Vagina (tissue), 2 donors: ENCODE results near the gene AATK. TPM values are rescaled to one million over a fixed set of nuclear protein-coding genes. Genes with fewer than 3 reads are reported as not detected.
A peak's percentile ranks its signal among the peaks of the same experiment; 100 is the strongest.

ENCODE experiments used
- DNase-seq, 2 donors: peaks; one replicate each; pipeline ENCODE4 v3.0.0-alpha.2; 2017; ENCODE audit errors: extremely low spot score in 2 of 2
- H3K27ac ChIP-seq: fragments of 200-600 bp; sonication (generic); one replicate; pipeline ENCODE4 v1.5.1; 2019
- H3K27me3 ChIP-seq: fragments of 200-600 bp; sonication (generic); one replicate; pipeline ENCODE4 v1.5.1; 2019
- H3K36me3 ChIP-seq, 2 donors: fragments of 200-600 bp; sonication (generic); one replicate each; pipeline ENCODE4 v1.5.1; 2017 to 2019
- H3K4me1 ChIP-seq: fragments of 200-600 bp; sonication (generic); one replicate; pipeline ENCODE4 v1.5.1; 2019
- H3K4me3 ChIP-seq, 2 donors: fragments of 200-600 bp; sonication (generic); 1 replicate in 1 of 2; 2 replicates in 1 of 2; pipeline ENCODE4 v1.5.1; 2016 to 2019
- H3K9me3 ChIP-seq: fragments of 200-600 bp; sonication (generic); one replicate; pipeline ENCODE4 v1.5.1; 2019
- POLR2A ChIP-seq, 2 donors: fragments of 450-650 bp; IDR thresholded peaks; one replicate each; pipeline ENCODE4 v1.6.1; 2017; ENCODE audit warnings: antibody characterized with exemption in 2 of 2, mild to moderate bottlenecking in 2 of 2, moderate library complexity in 2 of 2
- POLR2AphosphoS5 ChIP-seq, 2 donors: sonication (generic); formaldehyde crosslinking; IDR thresholded peaks; one replicate each; pipeline ENCODE4 v1.9.0; 2017; ENCODE audit warnings: antibody characterized with exemption in 2 of 2, mild to moderate bottlenecking in 2 of 2, low read depth in 1 of 2; ENCODE audit not compliant: insufficient read depth in 1 of 2
- intact Hi-C: fragments of 100-400 bp; cut with DNase I; formaldehyde crosslinking; loops from one replicate; pipeline ENCODE4 v1.15.1; 2023
- total RNA-seq: library from RNA; depleted of rRNA; stranded (reverse); fragments of >200 nt; gene quantifications from one replicate; pipeline ENCODE4 v1.2.3, GENCODE V29; 2016
- TF ChIP-seq, protein P1 (sequence below), 3 experiments: fragments of 450-650 bp in 2 of 3; fragments of 200-600 bp in 1 of 3; sonication (generic) in 1 of 3; IDR thresholded peaks; one replicate each; pipeline ENCODE4 v1.5.1; 2017 to 2019; ENCODE audit warnings: antibody characterized with exemption in 3 of 3, mild to moderate bottlenecking in 2 of 3, moderate library complexity in 2 of 3

The AATK gene
- total RNA-seq, 1 donor from 2014 or later: 6.4 TPM

DNA sequence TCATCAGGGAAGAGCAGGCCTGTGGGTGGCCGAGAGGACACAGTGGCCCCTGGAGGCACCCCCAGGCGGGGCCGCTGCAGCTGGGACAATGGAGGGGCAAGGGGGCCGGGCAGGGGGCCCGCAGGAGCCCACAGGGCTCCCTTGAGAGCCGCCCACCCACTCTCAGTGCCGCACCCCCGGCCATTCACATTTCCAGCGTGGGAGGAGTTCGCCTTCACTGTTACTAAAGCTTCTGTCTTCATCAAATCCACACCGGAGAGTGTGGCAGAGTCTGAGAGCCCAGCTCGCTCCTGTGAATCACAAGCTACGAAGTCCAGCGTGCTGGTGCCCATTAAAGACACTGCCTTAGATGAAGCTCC, 21.6 kb downstream of the AATK start:
- H3K4me3 ChIP-seq: no peak overlapping the region
- peaks cover 10% of the 10 kb centered on the region for H3K4me1 ChIP-seq
- TF ChIP-seq POLR2A (IDR thresholded peaks at IDR 0.05) (no peak), POLR2AphosphoS5 (IDR thresholded peaks at IDR 0.05; ENCODE audit: insufficient read depth in 1 of 2, low read depth in 1 of 2) (no peak)
- TF ChIP-seq, protein P1, sequence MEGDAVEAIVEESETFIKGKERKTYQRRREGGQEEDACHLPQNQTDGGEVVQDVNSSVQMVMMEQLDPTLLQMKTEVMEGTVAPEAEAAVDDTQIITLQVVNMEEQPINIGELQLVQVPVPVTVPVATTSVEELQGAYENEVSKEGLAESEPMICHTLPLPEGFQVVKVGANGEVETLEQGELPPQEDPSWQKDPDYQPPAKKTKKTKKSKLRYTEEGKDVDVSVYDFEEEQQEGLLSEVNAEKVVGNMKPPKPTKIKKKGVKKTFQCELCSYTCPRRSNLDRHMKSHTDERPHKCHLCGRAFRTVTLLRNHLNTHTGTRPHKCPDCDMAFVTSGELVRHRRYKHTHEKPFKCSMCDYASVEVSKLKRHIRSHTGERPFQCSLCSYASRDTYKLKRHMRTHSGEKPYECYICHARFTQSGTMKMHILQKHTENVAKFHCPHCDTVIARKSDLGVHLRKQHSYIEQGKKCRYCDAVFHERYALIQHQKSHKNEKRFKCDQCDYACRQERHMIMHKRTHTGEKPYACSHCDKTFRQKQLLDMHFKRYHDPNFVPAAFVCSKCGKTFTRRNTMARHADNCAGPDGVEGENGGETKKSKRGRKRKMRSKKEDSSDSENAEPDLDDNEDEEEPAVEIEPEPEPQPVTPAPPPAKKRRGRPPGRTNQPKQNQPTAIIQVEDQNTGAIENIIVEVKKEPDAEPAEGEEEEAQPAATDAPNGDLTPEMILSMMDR (IDR thresholded peaks at IDR 0.05): no peak
- no peaks in the 10 kb centered on the region for H3K27me3 ChIP-seq
- H3K9me3 ChIP-seq: no peaks in the 10 kb centered on the region
- intact Hi-C loops: no loop called here
- no peak overlapping the region for H3K27ac ChIP-seq
- no peak for DNase-seq
- H3K36me3 ChIP-seq: no peaks in the 10 kb centered on the region

DNA sequence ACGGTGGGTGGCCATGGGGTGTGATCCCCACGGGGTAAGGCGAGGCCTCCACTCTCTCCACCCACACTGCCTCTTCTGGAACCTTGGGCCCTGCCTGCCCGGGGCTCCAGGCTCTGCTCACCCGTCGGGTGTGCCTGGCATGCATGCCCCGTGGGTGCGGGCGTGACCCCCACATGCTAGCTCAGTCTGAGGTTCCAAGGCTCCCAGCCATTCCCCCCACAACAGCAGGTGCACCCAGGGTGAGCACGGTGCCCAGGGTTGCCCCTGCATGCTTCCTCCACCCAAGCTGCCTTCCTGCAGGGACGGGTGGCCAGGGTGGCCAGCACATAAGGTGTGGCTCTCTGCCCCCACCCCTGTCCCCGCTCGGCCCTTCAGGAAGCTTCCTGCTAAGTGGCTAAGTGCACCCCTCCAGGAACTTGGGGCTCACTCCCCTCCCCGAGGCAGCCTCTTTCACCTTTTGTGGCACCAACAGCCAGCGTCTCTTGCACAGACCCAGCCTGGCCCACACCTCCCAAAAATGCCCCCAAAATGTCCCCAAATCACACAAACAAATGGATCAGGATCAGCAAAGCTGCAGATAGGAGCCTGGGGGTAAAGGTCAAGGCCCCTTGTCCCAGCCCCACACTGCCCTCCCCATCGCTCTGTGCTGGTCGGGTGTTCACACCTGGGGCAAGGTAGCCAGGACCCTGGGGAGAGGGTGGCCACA, 22.2 kb downstream of the AATK start:
- DNase-seq: no peak
- intact Hi-C loops: no loop called here
- Histone ChIP-seq H3K4me1 (peaks cover 10% of the 10 kb centered on the region), H3K27ac (no peak overlapping the region), H3K4me3 (no peak overlapping the region), H3K36me3 (no peaks in the 10 kb centered on the region), H3K9me3 (no peaks in the 10 kb centered on the region), H3K27me3 (no peaks in the 10 kb centered on the region)
- TF ChIP-seq, protein P1 (IDR thresholded peaks at IDR 0.05): no peak
- TF ChIP-seq POLR2AphosphoS5 (IDR thresholded peaks at IDR 0.05; ENCODE audit: insufficient read depth in 1 of 2, low read depth in 1 of 2) (no peak), POLR2A (IDR thresholded peaks at IDR 0.05) (no peak)

DNA sequence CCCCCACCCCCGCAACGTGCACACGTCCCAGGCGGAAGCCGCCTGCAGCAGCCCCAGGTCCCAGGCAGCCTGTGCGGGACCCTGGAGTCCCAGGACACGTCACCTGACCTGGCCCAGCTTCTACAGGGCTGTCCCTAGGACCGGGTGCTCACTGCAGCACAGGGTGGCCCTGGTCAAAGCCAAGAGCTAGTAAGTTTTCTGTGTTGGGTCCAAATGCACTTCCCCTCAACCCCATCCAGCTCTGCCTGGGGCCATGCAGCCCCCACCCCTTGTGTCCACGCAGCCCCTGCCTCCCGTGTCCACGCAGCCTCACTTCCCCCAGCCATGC, 22.9 kb downstream of the AATK start:
- TF ChIP-seq, protein P1 (IDR thresholded peaks at IDR 0.05): no peak
- TF ChIP-seq POLR2A (IDR thresholded peaks at IDR 0.05) (no peak), POLR2AphosphoS5 (IDR thresholded peaks at IDR 0.05; ENCODE audit: insufficient read depth in 1 of 2, low read depth in 1 of 2) (no peak)
- no peaks in the 10 kb centered on the region for H3K36me3 ChIP-seq
- DNase-seq: no peak
- no peak overlapping the region for H3K4me3 ChIP-seq
- no peaks in the 10 kb centered on the region for H3K27me3 ChIP-seq
- H3K9me3 ChIP-seq: no peaks in the 10 kb centered on the region
- intact Hi-C loops: no loop called here
- H3K4me1 ChIP-seq: peaks cover 10% of the 10 kb centered on the region
- H3K27ac ChIP-seq: no peak overlapping the region

DNA sequence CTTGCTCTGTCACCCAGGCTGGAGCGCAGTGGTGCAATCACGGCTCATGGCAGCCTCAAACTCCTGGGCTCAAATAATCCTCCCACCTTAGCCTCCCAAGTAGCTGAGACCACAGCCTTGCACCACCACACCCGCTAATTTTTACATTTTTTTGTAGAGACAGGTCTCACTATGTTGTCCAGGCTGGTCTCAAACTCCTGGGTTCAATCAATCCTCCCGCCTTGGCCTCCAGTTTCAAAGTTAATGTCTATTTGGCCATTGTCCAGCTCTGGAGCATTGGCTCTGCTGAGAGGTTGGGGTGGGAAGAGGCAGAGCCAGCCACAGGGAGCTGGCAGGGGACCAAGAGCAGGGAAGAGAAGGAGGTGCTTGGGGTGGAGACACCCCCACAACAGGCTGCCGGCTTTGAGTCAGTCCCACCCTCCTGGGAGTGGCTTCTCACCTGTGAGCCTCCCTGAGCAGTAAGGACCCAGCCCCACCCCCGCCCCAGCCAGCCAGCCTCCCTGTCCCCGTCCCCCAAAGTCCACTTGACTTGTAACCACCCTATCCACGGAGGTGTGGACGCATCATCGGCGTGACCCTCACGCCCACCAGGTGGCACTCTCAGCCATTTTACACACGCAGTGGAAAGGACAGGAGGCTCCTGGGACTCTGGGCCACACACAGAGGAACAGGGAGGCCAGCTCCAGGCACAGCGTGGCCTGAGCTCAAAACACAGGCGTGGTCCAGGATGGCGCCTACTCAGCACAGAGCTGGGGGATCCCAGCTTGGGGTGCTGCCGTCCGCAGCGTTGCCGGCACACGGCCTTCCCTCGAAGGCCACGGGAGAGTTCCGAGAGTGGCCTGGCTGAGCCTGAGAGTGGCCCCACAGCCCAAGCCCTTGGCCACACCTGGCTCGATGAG, 23.5 kb downstream of the AATK start:
- intact Hi-C loops: no loop called here
- peaks cover 10% of the 10 kb centered on the region for H3K4me1 ChIP-seq
- no peaks in the 10 kb centered on the region for H3K9me3 ChIP-seq
- H3K27ac ChIP-seq: no peak overlapping the region
- no peak overlapping the region for H3K4me3 ChIP-seq
- TF ChIP-seq, protein P1 (IDR thresholded peaks at IDR 0.05): peak; percentile 39 to 45 (median 43)
- TF ChIP-seq POLR2A (IDR thresholded peaks at IDR 0.05): no peak
- no peak for TF ChIP-seq POLR2AphosphoS5 (IDR thresholded peaks at IDR 0.05; ENCODE audit: insufficient read depth in 1 of 2, low read depth in 1 of 2)
- no peaks in the 10 kb centered on the region for H3K36me3 ChIP-seq
- DNase-seq: no peak
- H3K27me3 ChIP-seq: no peaks in the 10 kb centered on the region

DNA sequence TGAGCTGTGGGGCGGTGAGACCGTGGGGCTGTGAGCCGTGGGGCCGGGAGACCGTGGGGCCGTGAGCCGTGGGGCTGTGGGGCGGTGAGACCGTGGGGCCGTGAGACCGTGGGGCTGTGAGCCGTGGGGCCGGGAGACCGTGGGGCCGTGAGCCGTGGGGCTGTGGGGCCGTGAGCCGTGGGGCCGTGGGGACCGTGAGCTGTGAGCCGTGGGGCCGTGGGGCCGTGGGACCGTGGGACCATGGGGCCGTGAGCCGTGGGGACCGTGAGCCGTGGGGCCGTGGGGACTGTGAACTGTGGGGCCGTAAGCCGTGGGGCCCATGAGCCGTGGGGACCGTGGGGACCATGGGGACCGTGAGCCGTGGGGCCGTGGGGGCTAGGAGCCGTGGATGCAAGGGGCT, 25.3 kb downstream of the AATK start:
- H3K27ac ChIP-seq: no peak overlapping the region
- H3K9me3 ChIP-seq: no peaks in the 10 kb centered on the region
- intact Hi-C loops: no loop called here
- no peak for DNase-seq
- TF ChIP-seq, protein P1 (IDR thresholded peaks at IDR 0.05): no peak
- TF ChIP-seq POLR2AphosphoS5 (IDR thresholded peaks at IDR 0.05; ENCODE audit: insufficient read depth in 1 of 2, low read depth in 1 of 2) (no peak), POLR2A (IDR thresholded peaks at IDR 0.05) (no peak)
- no peaks in the 10 kb centered on the region for H3K36me3 ChIP-seq
- no peaks in the 10 kb centered on the region for H3K27me3 ChIP-seq
- no peak overlapping the region for H3K4me3 ChIP-seq
- peaks cover 10% of the 10 kb centered on the region for H3K4me1 ChIP-seq
